Transverse colon (tissue), 4 donors: ENCODE measurements around the gene NPLOC4. TPM values are rescaled to one million over a fixed set of nuclear protein-coding genes. Genes with fewer than 3 reads are reported as not detected.

Source experiments
- DNase-seq: peaks from one replicate; pipeline ENCODE4 v3.0.0-alpha.2; 2019
- H3K27ac ChIP-seq, 4 donors: fragments of 200-600 bp; sonication (generic); 2 replicates each; pipeline ENCODE4 v1.5.1; 2016 to 2018; ENCODE audit warnings: inconsistent platforms in 4 of 4
- H3K27me3 ChIP-seq: fragments of 200-600 bp; sonication (generic); 2 replicates; pipeline ENCODE4 v1.5.1; 2017; ENCODE audit warnings: inconsistent platforms
- H3K36me3 ChIP-seq, 4 donors: fragments of 200-600 bp; sonication (generic); 2 replicates each; pipeline ENCODE4 v1.5.1; 2017 to 2019; ENCODE audit warnings: inconsistent platforms in 4 of 4
- H3K4me1 ChIP-seq, 4 donors: fragments of 200-600 bp; sonication (generic); 2 replicates each; pipeline ENCODE4 v1.5.1; 2017 to 2020; ENCODE audit warnings: inconsistent platforms in 4 of 4
- H3K4me3 ChIP-seq, 4 donors: fragments of 200-600 bp; sonication (generic); 1 replicate in 1 of 4; 2 replicates in 3 of 4; pipeline versions ENCODE4 v1.5.1 to v1.6.1; 2017 to 2019; ENCODE audit warnings: inconsistent platforms in 4 of 4
- H3K9me3 ChIP-seq, 2 donors: fragments of 200-600 bp; sonication (generic); 2 replicates each; pipeline ENCODE4 v1.5.1; 2017 to 2019; ENCODE audit warnings: inconsistent platforms in 2 of 2
- EP300 ChIP-seq: sonication (generic); formaldehyde crosslinking; IDR thresholded peaks from one replicate; pipeline ENCODE4 v1.6.1; 2017; ENCODE audit warnings: antibody characterized with exemption, low read depth
- POLR2A ChIP-seq: fragments of 450-650 bp; IDR thresholded peaks from one replicate; pipeline ENCODE4 v1.6.1; 2016; ENCODE audit warnings: antibody characterized with exemption, mild to moderate bottlenecking, moderate library complexity
- POLR2AphosphoS5 ChIP-seq, 3 donors: sonication (generic); formaldehyde crosslinking; IDR thresholded peaks; one replicate each; pipeline ENCODE4 v1.6.1; 2016; ENCODE audit warnings: antibody characterized with exemption in 3 of 3
- WGBS, 2 donors: methylation state at CpG; one replicate each; pipeline ENCODE4 v1.1.5; 2018; ENCODE audit warnings: low coverage in 1 of 2; 5-methylcytosine and 5-hydroxymethylcytosine counted together
- in situ Hi-C, 4 donors: fragments of 200-750 bp; cut with MboI; loops; one replicate each; pipeline versions ENCODE4 v1.15.0 to v1.15.1; 2017; ENCODE audit warnings: low sequenced_read_pairs in 3 of 4, low pct_ligation_motif_present in 1 of 4, low pct_unique_long_range_greater_than_20kb in 1 of 4
- intact Hi-C: fragments of 100-400 bp; cut with DNase I; formaldehyde crosslinking; loops from one replicate; pipeline ENCODE4 v1.15.1; 2023; ENCODE audit warnings: low total_unique reads
- total RNA-seq, 4 donors: library from RNA; depleted of rRNA; stranded (reverse); fragments of >200 nt; gene quantifications; one replicate each; pipeline ENCODE4 v1.1.0, GENCODE V29; 2016
- TF ChIP-seq, protein P1 (sequence below), 5 experiments: fragments of 200-600 bp in 3 of 5; fragments of 450-650 bp in 2 of 5; sonication (generic) in 3 of 5; IDR thresholded peaks; 1 replicate in 2 of 5; 2 replicates in 3 of 5; pipeline ENCODE4 v1.5.1; 2016 to 2017; ENCODE audit warnings: antibody characterized with exemption in 5 of 5, inconsistent platforms in 3 of 5, mild to moderate bottlenecking in 2 of 5, moderate library complexity in 1 of 5

NPLOC4 gene
- total RNA-seq, 4 donors from 2014 or later: 59.9 to 323 (median 84.6) TPM

DNA sequence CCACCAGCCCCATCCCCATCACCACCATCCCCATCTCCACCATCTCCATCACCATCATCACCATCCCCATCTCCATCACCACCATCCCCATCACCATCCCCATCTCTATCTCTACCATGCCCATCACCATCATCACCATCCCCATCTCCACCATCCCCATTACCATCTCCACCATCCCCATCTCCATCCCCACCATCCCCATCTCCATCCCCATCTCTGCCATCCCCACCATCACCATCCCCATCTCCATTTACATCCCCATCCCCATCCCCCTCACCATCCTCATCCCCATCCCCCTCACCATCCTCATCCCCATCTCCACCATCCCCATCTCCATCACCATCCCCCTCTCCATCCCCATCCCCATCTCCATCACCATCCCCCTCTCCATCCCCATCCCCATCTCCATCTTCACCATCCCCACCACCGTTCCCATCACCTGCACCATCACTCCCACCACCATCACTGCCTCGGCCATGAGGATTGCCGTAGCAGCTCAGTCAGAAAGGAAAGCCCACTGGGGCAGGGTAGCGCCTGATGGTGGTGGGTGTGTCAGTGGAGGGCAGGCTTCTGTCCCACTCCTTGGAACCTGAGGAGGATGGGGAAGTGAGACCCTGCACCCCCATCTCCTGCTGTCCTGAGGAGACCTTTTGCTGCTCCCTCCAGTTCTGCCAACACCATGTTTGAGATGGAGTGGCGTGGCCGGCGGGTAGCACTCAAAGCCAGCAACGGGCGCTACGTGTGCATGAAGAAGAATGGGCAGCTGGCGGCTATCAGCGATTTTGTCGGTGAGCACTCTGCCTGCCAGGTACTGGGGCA lies 101.2 kb downstream of the NPLOC4 start:
- peaks cover 25% of the 10 kb centered on the region for H3K27me3 ChIP-seq
- WGBS, 2 donors: 57% methylated on average over 13 of the region's 13 CpGs; no CpG with 5 or more reads in 1 of the 2 donors
- in situ Hi-C loops: no loop called here
- no peaks in the 10 kb centered on the region for H3K9me3 ChIP-seq
- no peak overlapping the region for H3K4me3 ChIP-seq
- peaks cover 7 to 17% (median 11%) of the 10 kb centered on the region in 4 donors for H3K4me1 ChIP-seq
- no peak for DNase-seq
- no peak overlapping the region for H3K27ac ChIP-seq
- no peak for TF ChIP-seq POLR2A
- TF ChIP-seq EP300: no peak
- no peak for TF ChIP-seq POLR2AphosphoS5 (IDR thresholded peaks at IDR 0.05)
- intact Hi-C loops: loop anchor here (10.0 kb wide), 1 partner anchor 281 kb away; no protein-coding TSS in a partner anchor
- H3K36me3 ChIP-seq: peaks cover 0 to 2% (median 0%) of the 10 kb centered on the region in 4 donors

DNA sequence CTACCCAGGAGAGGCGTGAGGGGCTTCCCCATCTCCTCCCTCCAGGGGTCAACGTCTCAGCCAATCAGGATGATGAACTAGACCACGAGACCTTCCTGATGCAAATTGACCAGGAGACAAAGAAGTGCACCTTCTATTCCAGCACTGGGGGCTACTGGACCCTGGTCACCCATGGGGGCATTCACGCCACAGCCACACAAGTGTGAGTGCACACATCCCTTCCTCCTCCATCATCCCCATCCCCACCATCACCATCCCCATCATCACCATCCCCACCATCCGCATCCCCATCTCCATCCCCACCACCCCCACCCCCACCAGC lies 101.9 kb downstream of the NPLOC4 start:
- no peak for DNase-seq
- Histone ChIP-seq H3K27ac (no peak overlapping the region), H3K27me3 (peaks cover 29% of the 10 kb centered on the region), H3K9me3 (no peaks in the 10 kb centered on the region), H3K36me3 (no peaks in the 10 kb centered on the region), H3K4me3 (no peak overlapping the region), H3K4me1 (peaks cover 7 to 17% (median 11%) of the 10 kb centered on the region in 4 donors)
- in situ Hi-C loops: no loop called here
- intact Hi-C loops: loop anchor here (10.0 kb wide), 1 partner anchor 280 kb away; no protein-coding TSS in a partner anchor
- TF ChIP-seq POLR2A: no peak
- TF ChIP-seq, protein P1, sequence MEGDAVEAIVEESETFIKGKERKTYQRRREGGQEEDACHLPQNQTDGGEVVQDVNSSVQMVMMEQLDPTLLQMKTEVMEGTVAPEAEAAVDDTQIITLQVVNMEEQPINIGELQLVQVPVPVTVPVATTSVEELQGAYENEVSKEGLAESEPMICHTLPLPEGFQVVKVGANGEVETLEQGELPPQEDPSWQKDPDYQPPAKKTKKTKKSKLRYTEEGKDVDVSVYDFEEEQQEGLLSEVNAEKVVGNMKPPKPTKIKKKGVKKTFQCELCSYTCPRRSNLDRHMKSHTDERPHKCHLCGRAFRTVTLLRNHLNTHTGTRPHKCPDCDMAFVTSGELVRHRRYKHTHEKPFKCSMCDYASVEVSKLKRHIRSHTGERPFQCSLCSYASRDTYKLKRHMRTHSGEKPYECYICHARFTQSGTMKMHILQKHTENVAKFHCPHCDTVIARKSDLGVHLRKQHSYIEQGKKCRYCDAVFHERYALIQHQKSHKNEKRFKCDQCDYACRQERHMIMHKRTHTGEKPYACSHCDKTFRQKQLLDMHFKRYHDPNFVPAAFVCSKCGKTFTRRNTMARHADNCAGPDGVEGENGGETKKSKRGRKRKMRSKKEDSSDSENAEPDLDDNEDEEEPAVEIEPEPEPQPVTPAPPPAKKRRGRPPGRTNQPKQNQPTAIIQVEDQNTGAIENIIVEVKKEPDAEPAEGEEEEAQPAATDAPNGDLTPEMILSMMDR (IDR thresholded peaks at IDR 0.05): no peak
- no peak for TF ChIP-seq EP300
- TF ChIP-seq POLR2AphosphoS5 (IDR thresholded peaks at IDR 0.05): no peak
- WGBS, 2 donors: 78% methylated on average over 5 of the region's 5 CpGs; no CpG with 5 or more reads in 1 of the 2 donors

DNA sequence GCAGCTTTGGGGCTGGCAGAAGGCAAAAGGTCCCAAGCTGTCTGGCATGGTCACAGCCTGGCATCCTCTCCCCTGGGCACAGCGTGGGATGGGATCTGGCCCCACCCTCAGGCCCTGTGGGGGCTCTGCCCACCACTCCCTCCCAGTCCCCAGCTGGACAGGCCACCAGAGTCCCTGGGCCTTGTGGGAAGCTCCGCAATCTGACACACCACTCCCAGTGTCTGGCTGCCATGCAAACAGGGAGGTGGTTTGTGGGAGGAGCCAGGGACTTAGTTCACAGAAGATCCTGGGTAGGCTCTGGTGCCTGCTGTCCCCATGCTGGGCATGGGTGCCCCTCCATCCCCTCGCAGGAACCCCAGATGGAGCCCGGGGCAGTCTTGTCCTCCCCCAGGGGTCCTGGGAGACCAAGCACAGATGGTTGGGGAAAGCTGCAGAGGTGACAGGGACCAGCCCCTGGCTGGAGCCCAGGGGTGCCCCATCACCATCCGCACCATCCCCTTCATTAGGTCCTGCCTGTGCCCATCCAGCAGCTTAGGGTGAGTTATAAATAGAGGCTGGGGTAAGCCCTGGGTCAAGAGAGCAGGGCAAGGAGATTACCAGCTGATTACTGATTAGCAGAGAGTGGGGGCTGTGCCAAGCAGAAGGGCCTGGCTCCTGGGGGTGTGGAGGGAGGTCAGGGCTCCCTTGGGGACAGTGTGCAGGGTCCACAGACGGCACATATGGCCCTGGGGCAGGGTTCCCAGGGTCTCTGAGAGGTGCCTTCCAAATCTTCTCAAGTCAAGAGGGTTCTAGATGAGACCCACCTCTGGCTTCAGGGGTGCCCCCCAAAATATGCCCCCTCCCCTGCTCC lies 102.5 kb downstream of the NPLOC4 start:
- no peak for TF ChIP-seq POLR2AphosphoS5 (IDR thresholded peaks at IDR 0.05)
- TF ChIP-seq, protein P1 (IDR thresholded peaks at IDR 0.05): no peak
- TF ChIP-seq POLR2A: no peak
- peaks cover 35% of the 10 kb centered on the region for H3K27me3 ChIP-seq
- no peaks in the 10 kb centered on the region for H3K9me3 ChIP-seq
- in situ Hi-C loops (no loop called here), intact Hi-C loops (loop anchor here (5.0 to 10.0 kb wide), 2 partner anchors 280 to 1078 kb away; no protein-coding TSS in a partner anchor)
- no peak overlapping the region for H3K27ac ChIP-seq
- DNase-seq: no peak
- no peak overlapping the region for H3K4me3 ChIP-seq
- no peaks in the 10 kb centered on the region for H3K36me3 ChIP-seq
- H3K4me1 ChIP-seq: peaks cover 7 to 17% (median 11%) of the 10 kb centered on the region in 4 donors
- 43% methylated on average over 6 of the region's 6 CpGs; no CpG with 5 or more reads in 1 of the 2 donors for WGBS, 2 donors

DNA sequence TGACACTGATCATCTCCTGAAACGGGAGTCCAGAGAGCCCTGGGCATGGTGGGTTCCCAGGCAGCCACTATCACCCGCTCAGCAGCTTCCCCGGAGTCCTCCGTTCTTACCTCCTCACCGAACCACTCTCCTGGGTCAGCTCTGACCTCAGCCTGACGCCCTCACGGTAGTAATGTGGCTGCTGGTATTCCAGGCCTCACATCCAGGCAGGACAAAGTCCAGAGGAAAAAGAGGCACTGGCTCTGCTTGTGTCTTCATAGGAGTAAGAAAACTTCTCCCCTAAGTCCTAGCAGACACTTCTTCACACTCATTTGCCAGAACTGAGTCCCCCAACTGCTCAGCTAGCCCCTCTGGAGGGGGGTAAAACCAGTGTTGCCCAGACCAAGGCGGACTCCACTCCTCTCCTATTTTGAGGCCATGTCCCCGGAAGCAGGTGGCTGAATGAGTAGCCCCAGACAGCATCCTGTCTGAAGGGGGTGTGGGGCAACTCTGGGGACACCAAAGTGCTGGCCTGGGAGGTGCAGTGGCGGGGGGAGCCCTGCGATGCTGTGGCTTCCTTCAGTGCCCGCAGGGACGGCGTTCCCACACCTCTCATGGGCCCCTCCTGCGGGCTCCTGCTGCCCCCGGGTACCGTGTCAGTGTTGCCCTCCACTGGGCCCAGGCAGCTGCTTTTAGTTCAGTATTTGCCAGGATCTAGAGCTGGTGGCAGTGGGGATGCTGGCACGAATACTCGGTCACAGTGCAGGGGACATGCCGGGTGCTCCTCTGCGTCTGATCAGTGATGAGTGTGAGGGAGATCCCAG lies 103.4 kb downstream of the NPLOC4 start:
- H3K36me3 ChIP-seq: no peaks in the 10 kb centered on the region
- in situ Hi-C loops (no loop called here), intact Hi-C loops (loop anchor here (5.0 to 10.0 kb wide), 2 partner anchors 279 to 1079 kb away; no protein-coding TSS in a partner anchor)
- TF ChIP-seq, protein P1 (IDR thresholded peaks at IDR 0.05): no peak
- TF ChIP-seq EP300: no peak
- no peak for TF ChIP-seq POLR2A
- no peak for TF ChIP-seq POLR2AphosphoS5 (IDR thresholded peaks at IDR 0.05)
- peaks cover 44% of the 10 kb centered on the region for H3K27me3 ChIP-seq
- DNase-seq: no peak
- WGBS, 2 donors: 55% methylated on average over 21 of the region's 21 CpGs; no CpG with 5 or more reads in 1 of the 2 donors
- no peak overlapping the region for H3K27ac ChIP-seq
- peaks cover 7 to 17% (median 13%) of the 10 kb centered on the region in 4 donors for H3K4me1 ChIP-seq
- H3K9me3 ChIP-seq: no peaks in the 10 kb centered on the region
- H3K4me3 ChIP-seq: no peak overlapping the region
